Non-pigmented ciliary epithelial cell (primary cell): ENCODE results near the gene RBM47.

Source experiments
- DNase-seq: peaks from one replicate; pipeline ENCODE4 v3.0.0-alpha.2; 2010; ENCODE audit warnings: low read depth

RBM47 gene

GRCh38 chr4:40623707-40624106, 6.0 kb downstream of the RBM47 start:
- no peak for DNase-seq

GRCh38 chr4:40622913-40623312, 6.8 kb downstream of the RBM47 start:
- no peak for DNase-seq

DNA sequence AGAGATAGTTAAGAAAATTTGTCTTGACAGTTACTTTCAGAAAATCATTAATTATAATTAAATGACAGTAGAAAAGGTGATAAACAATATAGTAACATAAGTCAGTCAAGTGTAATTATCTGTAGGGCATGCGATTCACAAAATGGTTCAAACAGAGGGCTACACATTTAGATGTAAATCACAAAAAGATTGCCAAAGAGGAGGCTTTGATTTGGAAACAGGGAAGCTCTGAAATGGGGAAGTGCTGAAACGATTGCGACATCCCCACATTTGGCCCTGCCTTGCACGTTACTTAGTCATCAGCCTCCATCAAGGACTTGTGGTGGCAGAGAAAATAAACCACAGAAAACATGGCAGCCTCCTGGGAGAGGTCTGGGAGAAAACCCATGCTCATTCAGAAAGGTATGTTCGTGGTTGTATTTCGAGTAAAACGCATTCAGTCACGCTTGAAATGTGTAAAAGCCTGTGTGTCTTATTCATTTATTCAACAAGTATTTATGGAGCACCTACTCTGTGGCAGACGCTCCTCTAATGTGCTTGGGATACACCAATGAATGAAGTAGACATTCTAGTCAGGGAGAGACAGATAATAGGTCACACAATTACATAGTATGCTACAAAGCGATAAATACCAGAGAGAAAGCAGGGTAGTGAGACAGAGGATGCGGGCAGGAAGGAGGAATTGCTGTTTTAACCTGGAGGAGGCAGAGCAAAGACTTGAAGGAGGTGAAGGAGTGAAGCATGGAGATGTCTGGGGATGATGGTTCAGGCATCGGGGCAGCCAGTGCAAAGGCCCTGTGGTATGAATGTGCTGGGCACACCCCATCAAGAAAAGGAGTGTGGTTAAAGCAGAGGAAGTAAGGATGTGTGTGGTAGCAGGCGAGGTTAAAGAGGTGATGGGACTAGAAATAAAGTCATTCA, 7.8 kb downstream of the RBM47 start:
- DNase-seq = peak; percentile 93

DNA sequence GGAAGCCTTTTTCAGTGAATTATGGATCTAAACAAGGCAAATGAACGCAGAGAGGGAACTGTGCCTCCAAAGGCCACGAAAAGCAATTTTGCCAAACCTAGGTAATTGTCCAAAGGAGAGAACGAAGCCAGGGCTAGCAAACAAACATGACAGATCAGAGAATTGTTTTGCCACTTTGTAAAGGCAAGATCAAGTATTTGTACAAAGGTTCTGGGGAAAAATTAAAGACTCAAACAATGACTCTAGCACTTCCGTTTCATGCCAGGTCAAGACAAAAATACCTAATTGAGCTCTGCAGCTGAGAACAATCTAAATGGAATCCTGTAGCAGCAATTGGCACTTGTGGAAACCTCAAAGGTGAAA, 8.5 kb downstream of the RBM47 start:
- no peak for DNase-seq

GRCh38 chr4:40619600-40619999, 10.1 kb downstream of the RBM47 start:
- DNase-seq = no peak

GRCh38 chr4:40617872-40618271, 11.8 kb downstream of the RBM47 start:
- DNase-seq = no peak

DNA sequence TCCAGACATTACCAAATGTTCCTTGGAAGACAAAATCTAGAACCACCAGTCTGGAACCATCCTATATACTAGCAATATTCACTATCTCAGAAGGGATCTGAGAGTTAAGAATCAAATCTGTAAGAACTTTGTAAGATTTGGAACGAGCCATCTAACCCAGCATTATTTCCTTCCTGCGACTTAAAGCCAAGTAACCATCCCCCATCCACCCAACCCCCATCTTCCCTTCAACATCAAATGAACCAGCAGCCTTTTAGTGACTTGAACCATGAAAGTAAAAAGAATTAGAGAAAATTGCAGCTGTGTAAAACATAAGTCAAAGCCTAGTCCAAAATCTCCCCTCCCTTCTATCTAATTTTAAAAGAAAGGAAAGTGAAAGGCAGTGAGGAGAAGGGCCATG, 15.6 kb downstream of the RBM47 start:
- no peak for DNase-seq

DNA sequence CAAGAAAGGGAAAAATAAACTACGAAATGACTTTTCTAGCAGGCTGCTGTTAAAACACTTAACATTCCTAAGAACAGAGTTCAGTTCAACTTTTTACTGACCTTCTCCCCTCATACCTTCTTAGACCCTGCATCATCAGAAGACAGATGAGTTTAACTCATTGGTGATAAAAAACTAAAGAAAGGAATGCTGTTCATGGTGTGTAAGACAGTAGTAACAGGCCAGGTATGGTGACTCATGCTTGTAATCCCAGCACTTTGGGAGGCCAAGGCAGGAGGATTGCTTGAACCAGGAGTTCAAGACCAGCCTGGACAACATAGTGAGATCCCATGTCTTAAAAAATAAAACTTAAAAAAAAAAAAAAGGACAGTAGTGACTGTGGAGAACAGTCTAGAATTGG, 16.2 kb downstream of the RBM47 start:
- DNase-seq = no peak

- no peak for DNase-seq
Observed at GRCh38 chr4:40612831-40613230, 16.8 kb downstream of the RBM47 start.

DNA sequence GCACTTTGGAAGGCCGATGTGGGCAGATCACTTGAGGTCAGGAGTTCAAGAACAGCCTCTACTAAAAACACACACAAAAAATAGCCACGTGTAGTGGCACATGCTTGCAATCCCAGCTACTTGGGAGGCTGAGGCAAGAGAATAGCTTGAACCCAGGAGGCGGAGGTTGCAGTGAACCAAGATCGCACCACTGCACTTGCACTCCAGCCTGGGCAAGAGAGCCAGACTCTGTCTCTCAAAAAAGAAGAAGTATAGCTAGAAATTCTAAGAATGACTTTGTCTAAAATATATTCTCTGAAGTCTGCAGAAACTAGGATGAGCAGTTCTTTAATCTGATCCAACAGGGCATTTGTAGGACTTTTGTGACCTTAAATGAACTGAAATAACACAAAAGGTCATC, 17.4 kb downstream of the RBM47 start:
- no peak for DNase-seq

- DNase-seq = no peak
Observed at GRCh38 chr4:40608628-40609027, 21.0 kb downstream of the RBM47 start.

DNA sequence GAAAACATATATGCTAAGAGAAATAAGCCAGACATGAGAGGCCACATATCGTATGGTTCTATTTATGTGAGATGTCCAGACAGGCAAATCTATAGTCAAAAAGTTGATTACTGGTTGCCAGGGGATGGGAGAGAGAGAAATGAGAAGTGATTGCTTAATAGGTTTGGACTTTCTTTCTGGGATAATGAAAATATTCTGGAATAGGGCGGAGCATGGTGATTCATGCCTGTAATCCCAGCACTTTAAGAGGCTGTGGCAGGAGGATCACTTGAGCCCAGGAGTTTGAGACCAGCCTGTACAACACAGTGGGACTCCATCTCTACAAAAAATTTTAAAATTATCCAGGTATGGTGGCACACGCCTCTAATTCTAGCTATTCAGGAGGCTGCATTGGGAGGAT, 22.4 kb downstream of the RBM47 start:
- no peak for DNase-seq

GRCh38 chr4:40606239-40606767, 23.4 kb downstream of the RBM47 start:
- no peak for DNase-seq

- no peak for DNase-seq
Observed at GRCh38 chr4:40603281-40603680, 26.4 kb downstream of the RBM47 start.

GRCh38 chr4:40601641-40602040, 28.0 kb downstream of the RBM47 start:
- no peak for DNase-seq

GRCh38 chr4:40600850-40601249, 28.8 kb downstream of the RBM47 start:
- no peak for DNase-seq

DNA sequence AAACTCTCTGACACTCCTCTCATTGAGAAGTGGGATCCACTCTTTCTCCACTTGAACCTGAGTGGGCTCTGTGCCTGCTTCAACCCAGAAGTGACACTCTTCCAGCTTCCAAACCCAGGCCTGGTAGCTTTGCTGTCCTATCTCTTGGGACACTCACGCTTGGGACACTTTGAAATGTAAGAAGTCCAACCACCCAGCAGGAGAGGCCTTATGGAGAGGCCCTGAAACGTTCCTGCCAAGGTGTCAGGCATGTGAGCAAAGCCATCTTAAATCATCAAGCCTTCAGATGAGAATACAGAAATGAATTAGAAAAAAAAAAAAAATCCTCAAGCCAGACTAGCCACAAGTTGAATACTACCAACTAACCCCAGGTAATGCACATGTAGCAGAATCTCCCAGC, 30.2 kb downstream of the RBM47 start:
- no peak for DNase-seq

GRCh38 chr4:40596522-40596921, 33.1 kb downstream of the RBM47 start:
- DNase-seq = no peak

DNA sequence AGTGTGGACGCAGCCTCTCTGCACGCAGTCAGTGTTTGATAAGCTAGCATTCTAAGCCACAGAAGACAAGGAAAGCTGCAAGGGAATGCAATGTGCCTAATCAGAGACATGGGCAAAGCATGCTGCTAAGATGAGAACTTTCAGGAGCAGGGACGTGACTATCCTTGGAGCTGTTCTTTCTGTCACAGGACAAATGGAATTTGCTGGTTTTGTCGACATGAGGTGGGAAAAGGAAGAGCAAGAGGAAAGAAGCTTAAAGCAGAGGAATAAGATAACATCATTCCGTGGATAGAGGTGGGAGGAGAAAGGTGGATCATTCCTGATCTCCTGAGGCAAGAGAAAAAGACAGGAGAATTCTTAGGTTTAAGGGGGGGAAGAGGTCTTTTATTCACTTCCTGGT, 33.7 kb downstream of the RBM47 start:
- no peak for DNase-seq

DNA sequence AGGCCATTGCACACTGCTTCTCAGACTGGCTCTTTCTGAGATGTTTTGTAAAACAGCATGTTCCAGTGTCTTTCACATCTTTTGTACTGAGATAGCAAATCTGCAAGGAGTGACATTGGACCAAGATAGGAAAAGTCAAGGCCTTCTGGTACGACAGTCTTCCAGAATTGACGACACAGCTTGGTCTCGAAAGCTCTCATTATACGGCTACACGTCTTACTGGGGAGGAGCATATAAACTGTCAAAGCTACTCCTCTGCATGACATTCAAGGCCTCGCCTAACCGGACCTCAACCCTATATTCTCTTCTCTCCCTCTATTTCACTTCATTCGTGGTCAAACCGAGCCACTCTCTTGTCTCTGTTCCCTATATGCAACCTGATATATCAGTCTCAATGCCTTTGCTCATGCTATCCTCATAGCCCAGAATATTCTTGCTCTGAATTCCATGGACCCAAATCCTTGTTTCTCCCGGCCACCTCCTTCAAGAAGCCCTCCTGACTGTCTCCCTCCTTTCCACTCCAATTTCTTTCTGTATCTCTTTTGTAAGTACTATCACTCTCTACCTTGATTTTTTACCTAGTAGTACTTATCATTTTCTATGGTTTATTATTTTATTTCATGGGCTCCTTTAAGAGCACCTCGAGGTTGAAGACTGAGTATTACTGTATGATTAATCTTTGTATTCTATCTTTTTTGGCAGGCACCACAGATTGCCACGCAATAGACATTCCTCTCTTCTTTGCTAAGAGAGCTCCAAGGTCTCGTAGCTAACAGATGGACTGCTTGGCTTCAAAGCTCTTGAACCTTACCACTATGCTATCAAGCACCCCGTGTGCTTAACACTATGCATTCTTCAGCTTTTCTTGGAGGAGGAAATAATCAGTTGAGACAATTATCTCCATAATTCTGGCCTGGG, 35.1 kb downstream of the RBM47 start:
- peak; percentile 66 for DNase-seq

DNA sequence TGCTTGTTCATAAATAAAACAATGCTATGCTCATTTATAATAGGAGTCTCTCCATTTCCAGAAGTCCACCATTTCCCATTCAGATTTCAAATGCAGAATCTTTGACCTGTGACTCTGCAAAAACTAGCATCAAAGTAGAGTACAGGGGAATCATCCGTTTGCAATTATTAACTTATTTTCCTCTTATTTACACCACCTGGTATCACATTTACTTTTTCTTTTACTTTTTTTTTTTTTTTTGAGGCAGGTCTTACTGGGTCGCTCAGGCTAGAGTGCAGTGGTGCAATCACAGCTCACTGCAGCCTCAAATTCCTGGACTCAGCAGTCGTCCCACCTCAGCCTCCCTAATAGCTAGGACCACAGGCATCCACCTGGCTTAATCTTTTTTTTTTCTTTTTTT, 37.6 kb downstream of the RBM47 start:
- DNase-seq = no peak

DNA sequence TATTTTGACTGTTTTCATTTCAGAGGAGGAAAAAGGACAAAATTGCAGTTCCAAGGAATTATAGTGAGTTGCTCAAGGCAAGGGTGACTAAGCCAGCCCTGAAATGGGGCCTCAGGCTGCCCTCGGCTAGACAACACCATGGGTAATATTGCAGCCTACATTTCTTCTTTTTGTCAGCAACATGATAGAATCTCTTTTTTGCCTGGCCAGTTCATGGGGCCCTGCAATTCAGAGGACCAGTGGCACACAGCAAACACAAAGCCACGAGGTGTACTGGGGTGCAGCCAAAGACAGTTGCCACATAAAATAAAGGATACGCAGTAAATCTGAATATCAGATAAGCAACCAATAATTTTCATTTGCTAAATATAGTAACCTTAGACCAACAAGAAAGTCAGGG, 41.8 kb downstream of the RBM47 start:
- DNase-seq = peak; percentile 31

- DNase-seq = no peak
Observed at GRCh38 chr4:40587351-40587750, 42.3 kb downstream of the RBM47 start.
